GM18508 (cell line): ENCODE data around the gene DIRAS1.

ENCODE experiments used
- ATAC-seq: cut with Tn5 transposase; IDR thresholded peaks from one replicate; pipeline ENCODE4 v1.9.1; 2021; ENCODE audit warnings: moderate number of reproducible peaks; ENCODE audit not compliant: insufficient read depth, unreplicated experiment

Gene DIRAS1

GRCh38 chr19:2720777-2721569 is at the start of gene DIRAS1:
Gene DIRAS1 (minus strand): TSS chr19:2721372. CDS start chr19:2717806, 3,566 bp downstream.
- ATAC-seq: no peak

GRCh38 chr19:2770055-2771013 is 49.2 kb upstream of the DIRAS1 start:
- ATAC-seq: no peak

DNA sequence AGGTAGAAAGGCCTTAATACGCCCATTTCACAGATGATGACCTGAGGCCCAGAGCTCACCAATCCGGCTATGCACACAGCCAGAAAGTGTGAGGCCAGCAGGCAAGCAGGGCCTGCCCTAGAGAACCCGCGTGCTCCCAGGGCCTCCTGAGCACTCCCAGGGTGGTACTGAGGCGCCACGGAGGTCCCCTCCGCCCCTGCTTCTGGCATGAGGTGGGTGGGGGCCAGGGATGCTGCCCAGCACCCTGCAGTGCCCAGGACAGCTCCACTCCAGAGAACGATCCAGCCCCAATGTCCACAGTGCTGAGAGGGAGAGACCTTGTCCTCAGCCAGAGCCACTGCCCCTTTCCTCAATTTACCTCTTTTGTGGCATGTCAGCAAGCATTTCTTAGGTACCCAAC is 48.0 kb upstream of the DIRAS1 start:
- no peak for ATAC-seq

- ATAC-seq: no peak
Measured at GRCh38 chr19:2768365-2769132, 47.4 kb upstream of the DIRAS1 start.

GRCh38 chr19:2767688-2768087 is 46.5 kb upstream of the DIRAS1 start:
- ATAC-seq: no peak

DNA sequence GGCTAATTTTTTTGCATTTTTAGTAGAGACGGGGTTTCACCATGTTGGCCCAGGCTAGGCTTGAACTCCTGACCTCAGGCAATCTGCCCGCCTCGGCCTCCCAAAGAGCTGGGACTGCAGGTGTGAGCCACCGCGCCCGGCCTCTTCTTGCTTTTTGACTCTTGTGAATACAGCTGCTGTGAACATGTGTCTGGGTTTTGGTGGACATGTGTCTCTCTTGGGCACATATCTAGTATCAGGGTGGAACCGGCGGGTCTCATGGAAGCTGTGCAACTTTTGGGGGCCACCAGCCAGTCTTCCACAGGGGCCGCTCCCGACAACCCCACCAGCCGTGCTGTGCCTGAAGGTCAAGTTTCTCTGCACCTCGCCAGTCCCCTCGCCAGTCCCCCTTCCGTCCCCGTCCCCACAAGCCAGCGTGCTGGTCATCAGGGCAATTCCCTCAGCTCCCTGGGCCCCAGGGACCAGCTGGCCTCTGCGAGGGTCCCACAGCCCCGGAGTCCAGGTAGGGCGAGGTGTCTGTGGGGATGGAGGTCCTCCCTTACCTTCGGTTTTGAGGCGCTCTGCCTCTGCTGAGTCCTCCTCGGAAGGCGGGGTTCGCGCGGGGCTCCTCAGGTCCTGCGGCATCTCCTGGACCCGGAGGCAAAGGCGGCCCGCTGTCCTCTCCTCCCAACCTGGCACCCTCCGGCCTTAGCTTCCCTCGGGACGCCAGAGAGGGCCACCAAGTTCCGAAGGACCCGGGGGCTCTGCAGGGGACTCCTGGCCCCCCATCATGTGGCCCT is 45.6 kb upstream of the DIRAS1 start:
- ATAC-seq: no peak

GRCh38 chr19:2765376-2765775 is 44.2 kb upstream of the DIRAS1 start:
- ATAC-seq: no peak

- ATAC-seq: no peak
Measured at GRCh38 chr19:2764945-2765344, 43.8 kb upstream of the DIRAS1 start.

DNA sequence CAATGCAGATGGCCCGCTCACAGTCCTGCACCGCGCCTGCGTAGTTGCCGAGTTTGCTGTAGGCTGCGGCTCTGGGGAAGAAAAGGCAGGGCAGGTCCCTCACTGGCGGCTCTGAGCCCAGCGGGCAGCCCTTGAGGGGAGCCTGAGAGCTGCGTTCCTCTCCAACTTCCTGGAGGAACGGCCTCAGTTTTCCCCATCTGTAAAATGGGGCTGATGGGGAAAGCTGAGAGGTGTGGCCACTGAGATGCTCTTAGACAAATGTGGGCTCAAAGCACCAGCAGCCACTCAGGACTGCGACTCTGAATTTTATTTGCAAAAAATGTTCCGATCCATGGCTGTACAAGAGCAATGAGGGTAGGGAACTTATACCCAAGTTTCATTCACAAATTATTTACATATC is 42.5 kb upstream of the DIRAS1 start:
- ATAC-seq: no peak

GRCh38 chr19:2762783-2763496 is 41.8 kb upstream of the DIRAS1 start:
- no peak for ATAC-seq

DNA sequence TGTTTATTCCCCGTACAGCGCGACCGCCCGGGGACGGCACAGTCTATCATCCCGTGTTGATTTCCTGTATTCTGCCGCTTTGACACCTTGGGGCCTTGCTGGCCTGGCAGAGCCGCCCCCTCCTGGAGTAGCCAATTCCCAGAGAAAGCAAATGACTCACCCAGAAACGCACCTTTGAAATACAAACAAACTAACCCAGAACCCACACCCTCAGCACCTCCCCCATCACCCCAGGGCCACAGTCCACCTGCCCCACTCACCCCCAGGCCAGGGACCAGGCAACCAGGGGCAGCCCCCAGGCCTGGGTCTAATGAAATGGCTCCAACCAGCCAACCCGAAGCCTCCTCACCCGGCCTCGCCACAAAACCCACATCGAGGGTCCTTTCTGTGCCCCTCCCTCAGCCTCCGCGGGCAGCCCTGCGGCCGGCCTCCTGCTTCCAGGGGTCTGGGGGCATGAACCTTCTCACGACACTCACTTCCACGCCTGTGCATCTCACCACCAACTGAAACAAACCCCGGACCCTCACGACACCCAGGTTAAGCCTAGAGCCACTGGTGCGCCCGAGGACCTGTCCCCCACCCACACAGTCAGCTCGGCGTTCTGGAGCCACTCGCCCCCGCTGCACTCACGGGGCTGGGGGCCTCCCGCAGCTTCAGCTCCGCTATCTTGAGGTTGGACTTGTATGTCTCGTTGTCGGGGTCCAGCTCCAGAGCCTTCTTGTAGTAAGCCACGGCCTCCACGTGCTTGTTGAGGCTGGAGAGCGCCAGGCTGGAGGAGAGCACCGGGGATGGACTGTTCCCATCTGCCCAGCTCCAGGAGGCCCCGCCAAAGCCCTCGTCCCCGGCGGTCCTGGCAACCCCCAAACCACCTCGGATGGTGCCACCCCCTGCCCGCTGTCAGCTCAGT is 41.0 kb upstream of the DIRAS1 start:
- no peak for ATAC-seq

GRCh38 chr19:2761309-2761677 is 40.1 kb upstream of the DIRAS1 start:
- ATAC-seq: no peak

- no peak for ATAC-seq
Measured at GRCh38 chr19:2759965-2760364, 38.8 kb upstream of the DIRAS1 start.

DNA sequence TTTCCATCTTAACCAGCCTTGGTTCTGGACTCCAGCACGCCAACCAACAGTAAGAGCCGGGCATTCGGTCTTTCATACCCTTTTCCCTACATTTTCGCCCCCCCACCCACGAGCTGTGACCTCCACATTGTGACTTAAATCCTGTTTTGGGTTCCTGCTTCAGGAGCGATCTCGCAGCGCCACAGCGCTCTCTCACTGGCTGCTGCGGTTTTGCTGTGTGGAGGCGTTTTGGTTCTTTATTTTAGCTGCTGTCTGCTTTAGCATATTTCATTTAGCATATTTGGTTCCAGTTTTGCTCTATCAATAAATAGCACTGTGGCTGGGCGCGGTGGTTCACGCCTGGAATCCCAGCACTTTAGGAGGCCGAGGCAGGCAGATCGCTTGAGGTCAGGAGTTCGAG is 38.2 kb upstream of the DIRAS1 start:
- ATAC-seq: no peak

GRCh38 chr19:2758601-2759313 is 37.6 kb upstream of the DIRAS1 start:
- ATAC-seq: no peak

DNA sequence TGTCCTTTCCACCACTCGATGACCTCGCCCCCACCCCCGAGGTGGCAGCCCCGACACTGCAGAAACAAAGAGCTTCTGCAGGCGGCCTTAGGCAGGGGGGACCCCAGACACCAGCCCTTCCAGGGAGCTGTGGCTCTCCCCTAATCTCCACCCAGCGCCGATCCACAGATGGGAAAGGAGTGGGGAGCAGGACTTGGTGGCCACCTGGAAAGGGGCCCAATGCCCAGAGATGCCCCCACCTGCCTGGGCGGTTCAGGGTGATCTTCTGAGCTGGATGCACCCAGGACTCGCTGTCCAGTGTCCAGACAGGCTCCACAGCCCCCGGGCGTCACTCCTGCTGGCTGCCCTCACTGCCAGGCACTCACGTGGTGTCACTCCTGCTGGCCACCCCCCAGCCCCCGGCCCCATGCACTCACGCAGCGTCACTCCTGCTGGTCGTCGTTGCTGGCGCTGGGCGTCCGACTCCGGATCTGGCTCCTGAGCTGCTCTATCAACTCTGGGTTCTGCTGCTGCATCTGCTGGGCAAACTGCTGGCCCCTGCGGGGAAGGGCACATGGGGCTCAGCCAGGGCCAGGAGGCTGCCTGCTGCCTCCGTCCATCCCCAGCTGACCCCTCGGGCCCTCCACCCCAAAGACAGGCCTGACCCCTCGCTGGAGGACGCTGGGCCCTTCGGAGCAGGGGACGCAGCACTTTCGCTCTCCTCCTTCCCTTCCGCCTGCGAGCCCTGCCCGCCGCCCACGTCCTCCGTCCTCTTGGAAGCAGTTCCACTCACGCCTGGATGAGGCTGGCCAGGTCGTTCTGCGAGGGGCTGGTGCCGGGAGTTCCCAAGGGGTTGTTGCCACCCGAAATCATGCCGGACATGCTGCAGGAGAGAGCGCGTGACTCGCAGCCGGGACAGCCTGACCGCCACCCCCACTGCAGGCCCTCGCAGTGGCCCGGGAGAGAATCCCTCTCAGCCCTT is 36.0 kb upstream of the DIRAS1 start:
- no peak for ATAC-seq

DNA sequence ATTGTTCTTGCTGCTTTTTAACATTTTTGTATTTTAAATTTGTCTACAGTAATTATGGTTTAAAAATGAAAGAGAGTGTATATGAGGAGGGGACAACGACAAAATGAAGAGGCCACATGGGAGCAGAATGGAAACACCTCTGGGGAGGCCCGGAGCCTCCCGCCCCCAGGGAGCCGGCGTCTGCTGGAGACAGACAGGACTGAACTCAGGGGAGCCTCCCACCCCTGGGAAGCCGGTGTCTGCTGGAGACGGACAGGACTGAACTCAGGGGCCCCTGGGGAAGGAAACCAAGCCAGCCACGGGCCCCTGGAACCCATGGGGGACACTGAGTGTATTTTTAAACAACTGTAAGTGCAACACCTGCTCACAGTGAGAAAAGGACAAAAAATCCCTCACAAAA is 35.3 kb upstream of the DIRAS1 start:
- no peak for ATAC-seq
